Spinal cord (tissue), 10 donors: ENCODE measurements around the gene GRIK2. TPM values are rescaled to one million over a fixed set of nuclear protein-coding genes. Genes with fewer than 3 reads are reported as not detected.

Experiments used
- DNase-seq, 6 donors: peaks; one replicate each; pipeline versions ENCODE4 v3.0.0 to v3.0.0-alpha.2; 2013 to 2015; ENCODE audit warnings: low spot score in 6 of 6, low read depth in 4 of 6
- H3K27ac ChIP-seq: one replicate; pipeline ENCODE4 v1.5.1; 2013; ENCODE audit warnings: low read depth, low read length, control low read depth
- H3K27me3 ChIP-seq: one replicate; pipeline ENCODE4 v1.6.1; 2013; ENCODE audit warnings: low read length; ENCODE audit not compliant: control insufficient read depth, insufficient read depth
- H3K36me3 ChIP-seq: one replicate; pipeline ENCODE4 v1.6.1; 2013; ENCODE audit warnings: low read length; ENCODE audit not compliant: control insufficient read depth, insufficient read depth
- H3K4me1 ChIP-seq: one replicate; pipeline ENCODE4 v1.6.1; 2013; ENCODE audit warnings: low read length; ENCODE audit not compliant: control insufficient read depth, insufficient read depth
- H3K4me3 ChIP-seq: one replicate; pipeline ENCODE4 v1.5.1; 2013; ENCODE audit warnings: low read depth, low read length, control low read depth
- H3K9me3 ChIP-seq: one replicate; pipeline ENCODE4 v1.6.1; 2013; ENCODE audit warnings: low read length; ENCODE audit not compliant: control insufficient read depth, insufficient read depth
- WGBS: methylation state at CpG from one replicate; pipeline ENCODE4 v1.1.5; 2013; ENCODE audit warnings: missing lambda C conversion rate; ENCODE audit not compliant: insufficient coverage; 5-methylcytosine and 5-hydroxymethylcytosine counted together
- polyA plus RNA-seq, 2 donors: library from polyadenylated mRNA; unstranded; fragments of 120-200 nt; gene quantifications; one replicate each; pipeline ENCODE4 v1.2.1, GENCODE V29; 2013; ENCODE audit not compliant: insufficient read length in 2 of 2
- total RNA-seq, 2 donors: library from RNA; depleted of rRNA in 1 of 2; stranded (reverse); fragments of 120-200 nt in 1 of 2; fragments of >200 nt in 1 of 2; gene quantifications; one replicate each; pipeline versions ENCODE4 v1.2.3 to v1.2.4, GENCODE V29; 2013 to 2014
- donor health status: healthy.

Gene GRIK2
- total and polyA plus RNA-seq, 4 donors: 25.3 to 92.4 (median 54.7) TPM

DNA sequence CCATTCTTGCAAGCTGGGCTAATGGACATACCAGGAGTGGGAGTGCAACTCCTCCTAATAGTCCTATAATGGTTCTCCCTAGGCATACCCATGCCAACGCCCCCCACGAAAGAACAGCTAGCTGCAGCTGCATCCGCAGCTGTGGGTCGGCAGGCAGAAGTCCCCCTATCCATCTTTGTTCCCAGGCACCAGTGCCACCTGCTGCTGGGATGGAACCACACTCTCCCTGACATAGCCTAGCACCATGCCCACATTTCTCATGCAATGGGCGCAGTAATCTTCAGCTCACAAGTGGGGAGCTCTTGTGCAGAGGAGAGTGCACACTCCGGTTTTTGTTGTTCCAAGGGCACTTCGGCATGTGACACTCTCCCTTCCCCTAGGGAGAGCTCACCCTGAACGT lies 567.8 kb downstream of the GRIK2 start:
- H3K27me3 ChIP-seq: no peaks in the 10 kb centered on the region
- no peak overlapping the region for H3K4me3 ChIP-seq
- no peak overlapping the region for H3K27ac ChIP-seq
- no peaks in the 10 kb centered on the region for H3K9me3 ChIP-seq
- H3K36me3 ChIP-seq: no peaks in the 10 kb centered on the region
- H3K4me1 ChIP-seq: no peaks in the 10 kb centered on the region
- DNase-seq: no peak
- WGBS: 99% methylated on average over 6 of the region's 8 CpGs

DNA sequence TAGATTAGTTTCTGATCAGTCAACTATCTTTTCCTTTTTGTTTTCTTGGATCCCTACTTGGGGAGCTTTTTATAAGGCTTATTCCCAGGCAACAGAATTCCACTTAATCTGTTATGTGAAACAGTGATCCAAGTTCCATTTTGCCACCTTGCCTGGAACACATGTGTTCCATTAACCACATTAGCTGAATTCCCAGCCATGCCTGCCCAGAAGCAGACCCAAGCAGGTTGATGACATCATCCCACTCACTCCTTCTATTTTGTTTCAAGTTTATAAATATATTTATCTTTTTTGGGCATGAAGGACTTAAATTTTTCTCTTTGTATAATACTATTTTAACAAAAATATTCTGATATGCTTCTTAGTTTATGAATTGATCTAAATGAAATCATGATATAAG lies 587.4 kb downstream of the GRIK2 start:
- Histone ChIP-seq H3K4me3 (no peak overlapping the region), H3K36me3 (no peaks in the 10 kb centered on the region), H3K9me3 (no peaks in the 10 kb centered on the region), H3K4me1 (no peaks in the 10 kb centered on the region), H3K27ac (no peak overlapping the region), H3K27me3 (no peaks in the 10 kb centered on the region)
- no peak for DNase-seq

DNA sequence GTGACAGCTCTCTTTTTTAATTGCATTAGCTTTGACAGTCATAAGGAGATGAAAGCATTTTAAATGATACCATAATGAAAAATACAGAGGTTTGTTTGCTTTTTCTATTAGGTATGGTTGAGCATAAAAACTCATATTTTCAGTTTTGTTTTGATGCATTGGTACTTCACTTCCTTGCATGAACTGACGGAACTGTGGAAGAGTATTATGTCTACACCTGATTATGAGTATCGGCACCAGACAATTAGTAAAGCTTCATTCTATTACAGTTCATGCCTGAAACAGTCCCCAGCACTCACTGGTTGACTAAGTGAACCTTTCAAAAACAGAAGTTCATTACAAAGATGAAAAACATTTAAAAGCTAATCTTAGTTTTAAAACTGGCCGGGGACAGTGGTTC lies 593.0 kb downstream of the GRIK2 start:
- Histone ChIP-seq H3K9me3 (no peaks in the 10 kb centered on the region), H3K4me3 (no peak overlapping the region), H3K36me3 (no peaks in the 10 kb centered on the region), H3K27ac (no peak overlapping the region), H3K4me1 (no peaks in the 10 kb centered on the region), H3K27me3 (no peaks in the 10 kb centered on the region)
- no CpG with 5 or more reads among the region's 3 CpGs for WGBS
- DNase-seq: no peak

DNA sequence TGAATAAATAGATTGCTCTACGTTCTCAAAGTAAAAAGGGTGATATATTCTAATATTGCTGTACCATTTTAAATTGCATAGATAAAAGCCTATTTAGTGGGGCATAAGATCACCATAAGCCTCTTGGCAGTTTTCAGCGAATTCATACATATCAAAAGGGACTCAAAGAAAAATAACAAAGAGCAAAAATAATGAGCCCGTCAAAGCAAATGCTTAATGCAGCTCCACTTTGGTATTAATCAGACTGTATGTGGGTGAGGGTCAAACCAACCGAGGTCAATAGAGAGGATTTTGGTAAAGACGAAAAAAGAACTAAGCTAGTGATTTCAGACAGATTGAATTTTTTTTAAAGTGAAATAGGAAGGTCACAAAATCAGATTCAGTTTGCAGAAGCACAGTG lies 598.8 kb downstream of the GRIK2 start:
- Histone ChIP-seq H3K27me3 (no peaks in the 10 kb centered on the region), H3K4me1 (no peaks in the 10 kb centered on the region), H3K4me3 (no peak overlapping the region), H3K36me3 (no peaks in the 10 kb centered on the region), H3K9me3 (no peaks in the 10 kb centered on the region), H3K27ac (no peak overlapping the region)
- DNase-seq: peak in 1 of 6 donors; percentile 2
- 13% methylated on average over 2 of the region's 5 CpGs for WGBS

DNA sequence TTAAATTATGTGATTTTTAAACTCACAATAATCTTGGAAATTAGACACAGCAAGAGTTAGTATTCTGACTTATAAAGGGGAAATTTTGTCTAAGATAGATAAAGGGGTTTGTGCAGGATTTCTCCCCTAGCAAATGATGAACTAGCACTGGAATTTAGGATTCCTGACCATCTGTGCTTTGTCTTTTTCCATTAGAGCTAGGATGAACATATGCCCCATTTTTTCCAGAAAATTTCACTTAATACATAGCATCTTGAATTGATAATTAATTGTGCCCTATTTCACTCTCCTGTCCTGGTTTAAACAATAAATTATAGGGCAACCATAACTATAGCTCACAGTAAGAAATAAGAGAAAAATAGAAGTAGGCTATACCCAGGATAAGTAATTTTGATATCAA lies 601.0 kb downstream of the GRIK2 start:
- DNase-seq: no peak
- no peaks in the 10 kb centered on the region for H3K9me3 ChIP-seq
- H3K4me1 ChIP-seq: no peaks in the 10 kb centered on the region
- no peaks in the 10 kb centered on the region for H3K27me3 ChIP-seq
- H3K4me3 ChIP-seq: no peak overlapping the region
- no peaks in the 10 kb centered on the region for H3K36me3 ChIP-seq
- no peak overlapping the region for H3K27ac ChIP-seq

DNA sequence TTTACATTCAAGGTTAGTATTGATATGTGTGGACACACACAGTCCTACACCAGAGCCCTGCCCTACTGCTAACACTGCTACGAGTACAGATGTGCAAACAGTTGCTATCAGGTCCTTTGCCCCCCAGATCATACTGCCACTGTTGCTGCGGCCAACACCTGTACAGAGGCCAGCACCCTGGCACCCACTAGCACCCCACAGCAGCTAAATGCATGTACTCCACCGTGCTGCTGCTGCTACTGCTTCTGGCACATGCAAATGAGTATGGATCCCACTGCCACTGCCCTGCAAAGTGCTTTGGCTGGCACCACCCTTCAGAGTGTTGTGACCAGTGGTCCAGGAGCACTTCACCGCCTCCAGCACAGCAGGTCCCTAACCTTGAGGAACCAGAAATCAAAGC lies 621.9 kb downstream of the GRIK2 start:
- H3K27me3 ChIP-seq: no peaks in the 10 kb centered on the region
- DNase-seq: no peak
- H3K4me1 ChIP-seq: no peaks in the 10 kb centered on the region
- peaks cover 3% of the 10 kb centered on the region for H3K36me3 ChIP-seq
- no peak overlapping the region for H3K4me3 ChIP-seq
- no peak overlapping the region for H3K27ac ChIP-seq
- H3K9me3 ChIP-seq: no peaks in the 10 kb centered on the region
- 85% methylated on average over 4 of the region's 4 CpGs for WGBS

DNA sequence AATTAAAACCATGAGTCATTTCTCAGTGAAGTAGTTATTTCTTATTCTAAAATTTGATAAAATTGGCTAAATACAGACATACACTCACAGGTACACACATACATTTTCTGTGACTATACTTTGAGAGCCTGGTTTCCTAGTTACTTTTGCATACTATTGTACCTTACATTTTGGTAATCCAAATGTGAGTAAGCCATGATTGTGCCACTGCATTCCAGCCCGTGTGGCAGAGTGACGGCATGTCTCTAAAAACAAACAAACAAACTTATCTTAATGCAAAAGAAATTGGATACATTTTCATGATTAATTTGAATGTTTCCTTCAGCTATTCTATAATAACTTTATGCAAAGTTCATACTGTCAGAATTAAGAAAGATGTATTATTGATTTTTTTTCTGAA lies 628.8 kb downstream of the GRIK2 start:
- Histone ChIP-seq H3K4me3 (no peak overlapping the region), H3K4me1 (no peaks in the 10 kb centered on the region), H3K27me3 (no peaks in the 10 kb centered on the region), H3K9me3 (no peaks in the 10 kb centered on the region), H3K27ac (no peak overlapping the region), H3K36me3 (no peaks in the 10 kb centered on the region)
- no peak for DNase-seq
- no CpG with 5 or more reads among the region's 2 CpGs for WGBS

DNA sequence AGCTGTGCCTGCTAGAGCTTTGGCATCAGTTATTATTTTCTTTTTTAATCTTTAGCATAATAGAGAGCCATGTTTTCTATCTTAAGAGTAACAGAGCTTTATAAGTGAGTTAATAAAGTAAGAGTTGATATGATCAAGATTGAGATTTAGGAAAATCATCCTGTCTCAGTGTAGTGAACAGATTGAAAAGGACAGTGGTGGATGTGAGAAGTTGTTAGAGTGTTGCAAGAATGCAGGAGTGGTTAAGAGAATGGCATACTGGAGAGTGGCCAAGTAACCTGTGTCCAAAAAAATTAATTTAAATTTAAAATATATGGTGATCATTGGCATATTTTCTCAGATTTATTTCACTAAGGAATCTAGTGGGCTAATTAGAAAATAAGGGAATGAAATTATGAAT lies 629.3 kb downstream of the GRIK2 start:
- Histone ChIP-seq H3K4me3 (no peak overlapping the region), H3K27ac (no peak overlapping the region), H3K4me1 (no peaks in the 10 kb centered on the region)

DNA sequence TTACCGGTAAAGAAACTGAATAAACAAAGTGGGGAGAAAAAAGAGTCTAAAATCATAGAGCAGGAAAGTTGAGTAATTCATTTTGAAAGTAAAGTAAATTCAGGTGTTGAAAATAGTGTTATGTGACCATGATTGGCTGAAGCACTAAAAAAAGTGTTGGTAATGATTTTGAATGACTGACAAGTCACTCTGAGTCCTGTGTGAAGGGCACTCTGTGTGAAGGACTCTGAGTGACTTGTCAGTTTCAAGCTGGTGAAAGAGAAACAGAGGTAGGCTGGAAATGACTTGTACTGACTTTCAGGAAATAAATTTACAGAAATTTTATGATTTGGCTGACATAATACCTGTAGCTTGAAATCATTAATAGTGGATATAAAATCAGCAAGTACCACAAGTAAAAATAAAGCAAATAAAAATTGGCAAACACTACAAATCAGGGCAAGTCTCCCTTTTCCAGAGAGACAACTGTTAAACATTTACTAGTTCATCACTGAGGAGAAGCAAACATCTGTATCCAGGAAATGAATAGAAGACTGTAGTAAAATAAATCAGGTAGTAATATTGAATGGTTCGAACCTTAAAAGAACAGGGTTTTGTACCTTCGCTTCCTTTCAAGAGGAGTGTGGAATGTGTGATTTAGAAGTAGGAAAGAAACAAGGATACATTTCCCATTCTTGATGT lies 630.6 kb downstream of the GRIK2 start:
- 80% methylated on average over 1 of the region's 3 CpGs for WGBS
- no peaks in the 10 kb centered on the region for H3K27me3 ChIP-seq
- no peak overlapping the region for H3K27ac ChIP-seq

More for the DNA sequence above, 629.3 kb downstream of the GRIK2 start:
- Histone ChIP-seq H3K36me3 (no peaks in the 10 kb centered on the region), H3K27me3 (no peaks in the 10 kb centered on the region), H3K9me3 (no peaks in the 10 kb centered on the region)
- no peak for DNase-seq

DNA sequence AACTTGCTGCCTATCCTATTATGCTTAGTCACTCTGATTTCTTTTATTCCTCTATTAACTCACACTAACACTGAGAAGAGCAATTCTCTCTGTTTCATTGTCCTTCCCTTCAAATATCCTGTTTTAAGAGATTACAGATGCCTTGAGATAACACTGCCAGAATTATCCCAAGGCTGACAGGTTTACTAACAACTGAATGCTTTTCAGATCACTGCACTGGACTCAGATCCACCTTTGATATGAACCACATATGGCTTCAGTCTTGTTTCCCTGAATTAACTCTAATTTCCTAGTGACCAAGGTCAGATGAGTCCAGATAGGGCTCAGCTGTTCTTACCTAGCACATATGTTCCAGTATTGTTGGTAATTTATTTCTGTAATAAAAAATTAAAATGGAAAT lies 633.1 kb downstream of the GRIK2 start:
- no peaks in the 10 kb centered on the region for H3K27me3 ChIP-seq
- no peak overlapping the region for H3K27ac ChIP-seq
- H3K9me3 ChIP-seq: no peaks in the 10 kb centered on the region
- no peak overlapping the region for H3K4me3 ChIP-seq
- peak in 1 of 6 donors; percentile 12 for DNase-seq
- no peaks in the 10 kb centered on the region for H3K4me1 ChIP-seq
- no peaks in the 10 kb centered on the region for H3K36me3 ChIP-seq

More for the DNA sequence above, 630.6 kb downstream of the GRIK2 start:
- no peaks in the 10 kb centered on the region for H3K36me3 ChIP-seq
- no peaks in the 10 kb centered on the region for H3K4me1 ChIP-seq
- no peak overlapping the region for H3K4me3 ChIP-seq
- H3K9me3 ChIP-seq: no peaks in the 10 kb centered on the region
- DNase-seq: no peak
